ENCODE measurements around the gene PLN. TPM values are rescaled to one million over a fixed set of nuclear protein-coding genes. Genes with fewer than 3 reads are reported as not detected.

Gene PLN
- total RNA-seq, 1 experiment from 2014 or later: not detected

DNA sequence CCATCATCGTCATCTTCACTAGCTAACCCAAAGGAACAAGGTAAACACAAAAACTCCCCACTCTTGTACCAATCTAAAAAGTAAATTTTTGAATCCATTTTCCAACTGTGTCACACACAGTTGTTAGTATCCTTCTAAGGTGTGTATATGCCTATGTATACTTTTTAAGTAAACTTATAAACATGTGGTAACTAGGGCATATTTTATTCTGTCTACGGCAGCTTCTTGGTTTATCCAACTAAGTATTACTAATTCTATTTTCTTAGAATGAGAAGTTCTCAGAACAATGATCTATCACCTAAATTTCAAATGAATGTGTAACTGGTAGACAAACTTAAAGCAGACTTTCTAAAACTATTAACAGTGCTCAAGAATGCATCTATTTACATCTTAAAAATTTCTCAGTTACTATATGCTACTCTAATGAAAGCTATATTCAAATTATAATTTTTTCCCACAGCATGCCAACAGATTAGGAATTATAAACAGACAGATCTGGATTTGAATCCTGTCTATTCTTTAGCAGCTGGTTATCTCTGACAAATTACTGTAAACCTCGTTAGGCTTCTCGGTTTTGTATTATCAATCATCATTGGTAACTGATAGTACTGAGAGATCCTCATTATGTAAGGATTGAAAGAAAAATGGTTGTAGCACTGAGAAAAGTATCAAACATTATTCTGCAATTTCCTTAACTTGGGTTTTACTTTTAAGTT lies 1.8 kb upstream of the PLN start:
- CTCF ChIA-PET: no interaction called here
- ATAC-seq: no peak

DNA sequence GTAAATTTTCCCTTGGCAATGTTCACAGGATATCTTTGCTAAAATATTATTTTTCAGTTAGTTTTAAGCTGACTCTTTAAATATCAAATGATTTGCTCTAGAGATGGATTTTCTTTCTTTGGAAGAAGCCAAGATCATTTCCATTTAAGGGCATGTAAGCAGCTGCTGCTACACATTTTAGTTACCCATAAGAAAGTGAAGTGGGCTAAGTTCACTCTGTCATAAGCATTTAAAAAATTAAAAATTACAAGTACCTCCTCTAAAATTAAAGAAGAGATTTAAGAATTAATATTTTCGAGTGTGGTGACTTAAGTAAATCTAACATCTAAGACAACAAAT lies 1.2 kb upstream of the PLN start:
- Histone ChIP-seq H3K4me3 (ENCODE audit: low read length) (no peak overlapping the region), H2AFZ (ENCODE audit: low read length) (no peak overlapping the region), H3K27me3 (ENCODE audit: low read length) (no peaks in the 10 kb centered on the region), H3K9me3 (ENCODE audit: low read length) (no peaks in the 10 kb centered on the region), H3K4me2 (ENCODE audit: low read length) (no peak overlapping the region), H3K4me1 (ENCODE audit: insufficient read depth, low read length) (no peaks in the 10 kb centered on the region; the same call in 1 of the 2 replicates), H3K9ac (ENCODE audit: low read length) (no peak overlapping the region), H3K36me3 (ENCODE audit: low read depth, low read length) (no peaks in the 10 kb centered on the region), H3K27ac (ENCODE audit: low read length) (no peak overlapping the region), H4K20me1 (ENCODE audit: low read length) (no peaks in the 10 kb centered on the region), H3K79me2 (ENCODE audit: low read length) (no peaks in the 10 kb centered on the region), H3F3A (ENCODE audit: low read length, unreplicated experiment) (no peaks in the 10 kb centered on the region), H3K9me2 (replicated peaks; ENCODE audit: low read length) (no peaks in the 10 kb centered on the region)
- intact Hi-C loops (cut with micrococcal nuclease): no loop called here
- POLR2A ChIA-PET (ENCODE audit: unreplicated experiment): no interaction called here
- no TSS peak for BruUV-seq (replicated peaks)
- no peak for ATAC-seq
- CTCF ChIA-PET: no interaction called here
- no peak for TF ChIP-seq EZH2 (IDR thresholded peaks at IDR 0.05; ENCODE audit: low read length, unreplicated experiment)
- no peak for TF ChIP-seq EZH2phosphoT487 (IDR thresholded peaks at IDR 0.05; ENCODE audit: borderline replicate concordance, low read length)
- no peak for DNase-seq

More for the DNA sequence above, 1.8 kb upstream of the PLN start:
- no peak for TF ChIP-seq EZH2 (IDR thresholded peaks at IDR 0.05; ENCODE audit: low read length, unreplicated experiment)
- TF ChIP-seq, protein P1, sequence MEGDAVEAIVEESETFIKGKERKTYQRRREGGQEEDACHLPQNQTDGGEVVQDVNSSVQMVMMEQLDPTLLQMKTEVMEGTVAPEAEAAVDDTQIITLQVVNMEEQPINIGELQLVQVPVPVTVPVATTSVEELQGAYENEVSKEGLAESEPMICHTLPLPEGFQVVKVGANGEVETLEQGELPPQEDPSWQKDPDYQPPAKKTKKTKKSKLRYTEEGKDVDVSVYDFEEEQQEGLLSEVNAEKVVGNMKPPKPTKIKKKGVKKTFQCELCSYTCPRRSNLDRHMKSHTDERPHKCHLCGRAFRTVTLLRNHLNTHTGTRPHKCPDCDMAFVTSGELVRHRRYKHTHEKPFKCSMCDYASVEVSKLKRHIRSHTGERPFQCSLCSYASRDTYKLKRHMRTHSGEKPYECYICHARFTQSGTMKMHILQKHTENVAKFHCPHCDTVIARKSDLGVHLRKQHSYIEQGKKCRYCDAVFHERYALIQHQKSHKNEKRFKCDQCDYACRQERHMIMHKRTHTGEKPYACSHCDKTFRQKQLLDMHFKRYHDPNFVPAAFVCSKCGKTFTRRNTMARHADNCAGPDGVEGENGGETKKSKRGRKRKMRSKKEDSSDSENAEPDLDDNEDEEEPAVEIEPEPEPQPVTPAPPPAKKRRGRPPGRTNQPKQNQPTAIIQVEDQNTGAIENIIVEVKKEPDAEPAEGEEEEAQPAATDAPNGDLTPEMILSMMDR (conservative IDR thresholded peaks at IDR 0.05; ENCODE audit: low read depth, low read length): no peak
- no peak for TF ChIP-seq EZH2phosphoT487 (IDR thresholded peaks at IDR 0.05; ENCODE audit: borderline replicate concordance, low read length)
- DNase-seq: no peak
- H3K4me2 ChIP-seq (ENCODE audit: low read length): no peak overlapping the region
- no peaks in the 10 kb centered on the region for H4K20me1 ChIP-seq (ENCODE audit: low read length)
- H3K79me2 ChIP-seq (ENCODE audit: low read length): no peaks in the 10 kb centered on the region
- POLR2A ChIA-PET (ENCODE audit: unreplicated experiment): no interaction called here
- no peaks in the 10 kb centered on the region for H3K9me2 ChIP-seq (replicated peaks; ENCODE audit: low read length)
- no peak overlapping the region for H3K4me3 ChIP-seq (ENCODE audit: low read length)
- H3K4me1 ChIP-seq (ENCODE audit: insufficient read depth, low read length): no peaks in the 10 kb centered on the region; the same call in 1 of the 2 replicates
- H3K9ac ChIP-seq (ENCODE audit: low read length): no peak overlapping the region
- no peak overlapping the region for H2AFZ ChIP-seq (ENCODE audit: low read length)
- H3K9me3 ChIP-seq (ENCODE audit: low read length): no peaks in the 10 kb centered on the region
- intact Hi-C loops (cut with micrococcal nuclease): no loop called here
- H3K27me3 ChIP-seq (ENCODE audit: low read length): no peaks in the 10 kb centered on the region
- H3F3A ChIP-seq (ENCODE audit: low read length, unreplicated experiment): no peaks in the 10 kb centered on the region
- no peaks in the 10 kb centered on the region for H3K36me3 ChIP-seq (ENCODE audit: low read depth, low read length)
- no peak overlapping the region for H3K27ac ChIP-seq (ENCODE audit: low read length)
- no TSS peak for BruUV-seq (replicated peaks)

DNA sequence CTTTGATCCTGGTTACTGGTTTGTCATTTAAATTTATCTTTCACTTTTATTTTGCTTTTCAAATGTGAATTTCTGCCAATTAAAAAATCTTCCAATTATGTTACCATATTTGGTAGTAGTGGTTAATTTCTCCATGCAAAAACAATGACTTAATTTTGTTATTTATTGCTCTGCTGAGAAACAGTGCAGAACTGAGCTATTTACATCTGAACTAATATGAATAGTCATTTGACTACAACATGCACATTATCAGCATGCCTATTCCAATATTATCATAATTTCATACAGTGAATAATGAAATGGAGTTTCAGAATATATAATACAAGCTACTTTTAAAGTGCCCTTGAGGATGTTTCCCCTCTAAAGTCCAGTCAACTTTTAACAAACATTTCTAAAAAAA lies 517 bp downstream of the PLN start:
- Histone ChIP-seq H3K27me3 (ENCODE audit: low read length) (no peaks in the 10 kb centered on the region), H3K4me3 (ENCODE audit: low read length) (no peak overlapping the region), H3K9me2 (replicated peaks; ENCODE audit: low read length) (no peaks in the 10 kb centered on the region), H3K4me1 (ENCODE audit: insufficient read depth, low read length) (no peaks in the 10 kb centered on the region), H3K36me3 (ENCODE audit: low read depth, low read length) (no peaks in the 10 kb centered on the region), H4K20me1 (ENCODE audit: low read length) (no peaks in the 10 kb centered on the region), H3K9me3 (ENCODE audit: low read length) (no peaks in the 10 kb centered on the region), H3F3A (ENCODE audit: low read length, unreplicated experiment) (no peaks in the 10 kb centered on the region), H3K9ac (ENCODE audit: low read length) (no peak overlapping the region), H3K79me2 (ENCODE audit: low read length) (no peaks in the 10 kb centered on the region), H2AFZ (ENCODE audit: low read length) (no peak overlapping the region), H3K4me2 (ENCODE audit: low read length) (no peak overlapping the region), H3K27ac (ENCODE audit: low read length) (no peak overlapping the region)
- ATAC-seq (no peak), DNase-seq (no peak)
- no peak for TF ChIP-seq EZH2 (IDR thresholded peaks at IDR 0.05; ENCODE audit: low read length, unreplicated experiment)
- TF ChIP-seq EZH2phosphoT487 (IDR thresholded peaks at IDR 0.05; ENCODE audit: borderline replicate concordance, low read length): no peak
- TF ChIP-seq, protein P1 (conservative IDR thresholded peaks at IDR 0.05; ENCODE audit: low read depth, low read length): no peak
- ChIA-PET CTCF (no interaction called here), POLR2A (ENCODE audit: unreplicated experiment) (no interaction called here)
- no TSS peak for BruUV-seq (replicated peaks)
- intact Hi-C loops (cut with micrococcal nuclease): no loop called here
